NCI-H1694 (cell line): ENCODE results near the gene FHOD1.
A peak's percentile ranks its signal among the peaks of the same experiment; 100 is the strongest.

Source experiments
- DNase-seq: peaks from one replicate; lab custom pipeline; 2025; lab: John Stamatoyannopoulos, UW

Gene FHOD1

GRCh38 chr16:67277294-67277998 is 30.2 kb upstream of the FHOD1 start:
- DNase-seq: no peak

- no peak for DNase-seq
Measured at GRCh38 chr16:67275321-67275720, 28.0 kb upstream of the FHOD1 start.

GRCh38 chr16:67271446-67271845 is 24.2 kb upstream of the FHOD1 start:
- DNase-seq: no peak

DNA sequence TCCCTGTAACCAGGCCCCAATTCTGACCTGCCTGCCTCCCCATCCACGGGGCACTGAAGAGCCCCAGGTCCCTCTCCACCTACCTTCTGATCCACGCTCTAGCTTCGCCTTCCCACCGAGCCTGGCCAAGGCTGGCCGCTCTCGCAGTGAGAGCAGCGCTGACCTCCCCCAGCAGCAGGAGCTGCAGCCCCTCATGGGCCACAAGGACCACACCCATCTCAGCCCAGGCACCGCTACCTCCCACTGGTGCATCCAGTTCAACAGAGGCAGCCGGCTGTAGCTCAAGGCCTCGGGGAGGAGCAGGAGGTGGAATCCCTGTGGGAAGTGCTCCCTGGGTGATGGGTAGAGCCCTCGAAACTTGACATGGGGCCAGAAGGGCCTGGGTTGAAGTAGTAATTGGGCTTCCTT is 23.7 kb upstream of the FHOD1 start:
- no peak for DNase-seq

DNA sequence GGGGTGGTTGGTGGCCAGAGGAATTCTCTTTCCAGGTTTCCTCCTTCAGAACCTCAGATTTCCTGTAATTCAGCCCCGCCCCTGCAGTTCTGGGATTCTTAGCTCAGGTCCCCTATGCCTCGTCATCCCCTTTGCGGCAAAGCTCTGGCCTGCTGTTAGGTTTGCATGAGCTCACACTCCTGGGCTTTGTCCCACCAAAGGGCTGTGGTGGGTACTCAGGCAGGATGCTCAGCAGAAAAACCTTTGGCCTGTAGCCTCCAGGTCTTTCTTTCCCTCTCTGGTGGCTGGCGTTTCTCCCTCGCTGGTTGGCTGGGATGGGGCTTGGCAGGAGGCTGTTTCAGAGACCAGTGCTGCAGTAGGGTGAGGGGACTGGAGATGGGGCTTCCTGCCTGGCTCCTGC is 22.5 kb upstream of the FHOD1 start:
- no peak for DNase-seq

DNA sequence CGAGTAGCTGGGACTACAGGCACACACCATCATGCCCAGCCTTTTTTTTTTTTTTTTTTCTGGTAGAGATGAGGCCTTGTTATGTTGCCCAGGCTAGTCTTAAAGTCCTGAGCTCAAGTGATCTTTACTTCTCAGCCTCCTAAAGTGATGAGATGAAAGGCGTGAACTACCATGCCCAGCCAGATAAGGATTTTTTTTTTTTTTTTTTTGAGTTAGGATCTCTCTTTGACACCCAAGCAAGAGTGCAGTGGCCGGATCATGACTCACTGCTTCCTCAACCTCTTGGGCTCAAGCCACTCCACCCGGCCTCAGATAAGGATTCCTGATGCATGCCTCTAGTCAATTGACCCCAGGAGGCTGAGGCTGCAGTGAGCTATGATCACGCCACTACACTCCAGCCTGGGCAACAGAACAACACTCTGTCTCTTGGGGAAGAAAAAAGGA is 20.9 kb upstream of the FHOD1 start:
- DNase-seq: no peak

DNA sequence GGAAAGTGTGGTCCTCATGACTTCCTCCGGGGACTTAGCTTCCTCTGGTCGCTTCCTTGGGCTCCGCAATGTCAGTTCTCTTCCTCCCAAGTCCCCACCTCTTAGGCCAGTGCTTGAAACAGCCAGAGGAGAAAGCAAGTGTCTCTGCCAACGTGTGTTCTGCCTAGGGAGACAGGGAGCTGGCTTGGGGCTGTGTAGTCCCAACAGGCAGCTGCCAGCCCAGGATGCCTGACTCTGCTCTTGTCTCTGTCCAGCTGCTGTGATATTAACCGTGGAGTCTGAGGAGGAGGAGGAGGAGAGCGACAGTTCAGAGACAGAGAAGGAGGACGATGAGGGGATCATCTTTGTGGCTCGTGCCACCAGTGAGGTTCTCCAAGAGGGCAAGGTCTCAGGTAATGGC is 18.6 kb upstream of the FHOD1 start:
- no peak for DNase-seq

DNA sequence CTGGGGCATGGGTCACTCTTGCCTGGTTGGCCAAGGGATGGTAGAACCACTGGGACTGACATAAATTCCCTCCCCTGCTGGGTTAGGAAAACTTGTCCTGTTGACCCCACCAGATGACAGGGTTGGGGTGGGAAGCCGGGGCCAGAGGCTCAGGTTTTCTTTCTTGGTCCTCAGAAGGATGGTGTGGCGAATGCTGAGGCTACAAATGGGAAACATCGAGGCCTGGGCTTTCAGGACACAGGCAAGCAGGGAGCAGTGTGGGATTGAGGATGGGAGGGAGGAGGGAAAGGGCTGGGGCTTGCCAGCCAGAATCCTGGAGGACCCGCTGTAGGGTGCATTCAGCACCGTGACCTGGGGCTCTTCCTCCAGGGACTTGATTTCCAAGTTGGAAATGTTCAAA is 17.6 kb upstream of the FHOD1 start:
- no peak for DNase-seq

- no peak for DNase-seq
Measured at GRCh38 chr16:67264277-67264676, 17.0 kb upstream of the FHOD1 start.

GRCh38 chr16:67263201-67263600 is 15.9 kb upstream of the FHOD1 start:
- DNase-seq: no peak

GRCh38 chr16:67260426-67261063 is 13.3 kb upstream of the FHOD1 start:
- DNase-seq: peak; percentile 60

- no peak for DNase-seq
Measured at GRCh38 chr16:67259705-67260104, 12.4 kb upstream of the FHOD1 start.

DNA sequence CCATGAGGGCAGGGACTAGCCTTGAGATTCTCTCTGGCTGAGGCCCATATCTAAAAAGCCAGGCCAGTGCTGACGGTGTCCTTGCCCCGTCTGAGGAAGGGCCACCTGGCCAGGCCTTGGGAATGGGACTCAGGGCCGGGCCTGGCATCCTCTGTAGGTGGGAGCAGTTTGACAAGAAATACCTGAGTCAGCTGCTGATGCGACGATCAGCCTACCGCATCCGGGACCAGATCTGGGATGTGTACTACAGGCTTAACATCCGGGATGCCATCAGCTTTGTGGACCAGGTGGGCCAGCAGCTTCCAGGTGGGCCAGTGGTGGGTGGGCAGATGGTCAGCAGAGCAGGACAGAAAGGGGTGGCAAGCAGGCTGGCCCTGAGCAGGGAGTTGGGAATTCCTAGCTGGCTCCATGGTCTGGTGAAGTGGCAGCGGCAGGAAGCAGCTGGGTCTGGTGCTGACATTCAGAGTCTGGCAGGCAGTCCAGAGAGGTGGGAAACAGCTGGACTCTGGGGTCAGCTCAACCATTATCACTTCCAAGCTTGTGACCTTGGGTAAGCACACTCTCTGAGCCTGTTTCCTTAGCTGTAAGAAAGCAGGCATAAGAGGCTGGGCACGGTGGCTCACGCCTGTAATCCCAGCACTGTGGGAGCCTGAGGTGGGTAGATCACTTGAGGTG is 11.0 kb upstream of the FHOD1 start:
- DNase-seq: no peak

GRCh38 chr16:67257486-67258160 is 10.3 kb upstream of the FHOD1 start:
- DNase-seq: no peak

DNA sequence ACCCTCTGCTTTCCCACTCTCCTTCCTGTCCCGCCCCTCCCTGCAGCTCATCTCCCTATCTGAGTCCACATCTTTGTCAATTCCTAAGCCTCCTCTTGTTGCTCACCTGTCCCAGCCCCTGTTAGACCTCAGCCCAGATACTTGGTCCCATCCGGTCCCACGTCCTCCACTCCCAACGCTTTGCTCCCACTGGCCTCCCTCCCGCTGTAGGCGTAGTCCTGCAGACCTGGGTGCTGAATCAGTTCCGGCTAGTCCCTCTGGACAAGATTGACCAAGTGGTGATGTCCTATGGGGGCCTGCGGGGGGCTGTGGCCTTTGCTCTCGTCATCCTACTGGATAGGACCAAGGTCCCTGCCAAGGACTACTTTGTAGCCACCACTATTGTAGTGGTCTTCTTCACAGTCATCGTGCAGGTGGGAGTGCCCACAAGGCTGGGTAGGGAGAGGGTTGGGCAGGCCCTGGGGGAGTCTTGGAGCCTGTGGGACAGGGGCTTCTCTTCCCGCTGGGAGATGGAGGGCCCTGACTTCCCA is 9.5 kb upstream of the FHOD1 start:
- no peak for DNase-seq

DNA sequence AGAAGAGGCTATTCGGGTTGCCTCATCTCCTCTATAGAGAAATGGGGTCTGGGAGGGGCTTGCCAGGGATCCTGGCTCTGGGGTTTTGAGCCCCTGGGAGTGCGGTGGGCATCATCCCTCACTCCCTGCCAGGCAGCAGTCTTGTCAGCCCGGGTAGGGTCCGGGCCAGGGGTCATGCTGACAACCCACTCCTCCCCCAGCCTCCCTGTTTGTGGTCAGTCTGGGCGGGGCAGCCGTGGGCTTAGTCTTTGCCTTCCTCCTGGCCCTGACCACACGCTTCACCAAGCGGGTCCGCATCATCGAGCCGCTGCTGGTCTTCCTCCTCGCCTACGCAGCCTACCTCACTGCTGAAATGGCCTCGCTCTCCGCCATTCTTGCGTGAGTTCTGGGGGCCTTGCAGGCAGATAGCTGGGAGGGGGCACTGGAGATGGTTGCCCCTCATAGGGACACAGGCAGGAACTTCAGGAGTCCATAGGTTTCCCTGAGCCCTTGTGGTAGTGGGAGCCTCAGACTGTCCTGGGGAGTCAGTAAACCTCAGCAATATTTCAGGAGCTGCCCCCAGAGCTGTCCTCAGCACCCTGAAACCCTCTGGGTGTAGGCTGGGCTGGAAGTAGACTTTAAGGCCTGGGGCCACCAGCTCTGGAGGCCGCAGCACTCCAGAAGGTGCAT is 8.4 kb upstream of the FHOD1 start:
- no peak for DNase-seq

GRCh38 chr16:67254801-67255552 is 7.7 kb upstream of the FHOD1 start:
- DNase-seq: no peak

DNA sequence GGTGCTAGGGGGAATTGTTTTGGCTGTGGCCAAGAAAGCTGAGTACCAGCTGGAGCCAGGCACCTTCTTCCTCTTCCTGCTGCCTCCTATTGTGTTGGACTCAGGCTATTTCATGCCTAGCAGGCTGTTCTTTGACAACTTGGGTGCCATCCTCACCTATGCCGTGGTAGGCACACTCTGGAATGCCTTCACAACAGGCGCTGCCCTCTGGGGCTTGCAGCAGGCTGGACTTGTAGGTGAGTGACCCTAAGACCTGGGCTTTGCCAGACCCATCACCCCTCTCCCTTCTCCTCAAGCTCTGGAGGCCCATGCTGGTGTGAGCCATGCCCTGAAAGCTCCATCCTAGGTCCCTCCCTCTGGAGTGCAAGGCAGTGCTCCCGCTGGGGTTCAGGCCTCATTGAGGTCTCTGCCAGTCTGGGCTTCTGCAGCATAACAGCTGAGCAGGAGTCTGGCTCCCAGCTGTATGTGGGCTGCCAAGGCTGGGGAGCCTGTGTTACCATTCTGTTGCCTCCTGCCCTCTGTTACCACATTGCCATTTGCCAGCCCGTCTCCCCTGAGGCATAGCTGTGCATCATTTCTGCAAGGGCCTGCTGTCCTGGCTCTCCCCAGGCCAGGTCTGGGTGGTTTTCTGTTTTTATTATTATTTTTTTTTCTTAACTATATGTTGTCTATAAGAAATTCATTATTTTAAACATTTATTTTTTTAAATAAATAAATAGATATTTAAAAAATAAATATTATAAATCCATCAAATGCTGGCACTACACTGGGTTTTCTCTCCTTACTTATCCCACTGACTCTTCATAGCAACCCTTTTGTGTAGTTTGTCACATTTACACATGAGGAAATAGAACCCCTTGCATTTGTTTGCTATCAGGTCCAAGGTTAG is 5.6 kb upstream of the FHOD1 start:
- peak; percentile 80 for DNase-seq

- DNase-seq: no peak
Measured at GRCh38 chr16:67250045-67250327, 2.7 kb upstream of the FHOD1 start.
